ENCODE measurements around the gene DMD. TPM values are rescaled to one million over a fixed set of nuclear protein-coding genes. Genes with fewer than 3 reads are reported as not detected.

DMD gene
- polyA plus RNA-seq, 2 of the 4 experiments (the other 2 are of a cell fraction), result 0.03 TPM; not detected in 1

GRCh38 chrX:31114858-31115257, 2096.5 kb downstream of the DMD start:
- DNase-seq (ENCODE audit: low read depth in 1 of 2, low spot score in 1 of 2), result no peak
- FAIRE-seq, result no peak
- no peaks in the 10 kb centered on the region for H3K9me3 ChIP-seq
- H3K4me2 ChIP-seq, result no peak overlapping the region
- no peak for ATAC-seq
- WGBS (ENCODE audit: missing lambda C conversion rate), result 0% methylated on average over 2 of the region's 2 CpGs
- no peak overlapping the region for H3K27ac ChIP-seq
- no peak for TF ChIP-seq EP300 (IDR thresholded peaks at IDR 0.05)
- TF ChIP-seq HMGXB4 (CRISPR knock-in tag; IDR thresholded peaks at IDR 0.05; ENCODE audit: borderline replicate concordance), result no peak
- no peak for TF ChIP-seq MAZ (IDR thresholded peaks at IDR 0.05; ENCODE audit: borderline replicate concordance, low read depth, low read length)
- no peak for TF ChIP-seq BHLHE40 (IDR thresholded peaks at IDR 0.05; ENCODE audit: low read depth, low read length)
- TF ChIP-seq MYC (IDR thresholded peaks at IDR 0.05; ENCODE audit: borderline replicate concordance, low read length), result no peak
- no peak for TF ChIP-seq ESRRA (IDR thresholded peaks at IDR 0.05; ENCODE audit: borderline replicate concordance, low read length)
- no peak for TF ChIP-seq RAD21 (conservative IDR thresholded peaks at IDR 0.05 in 1 of 2, IDR thresholded peaks at IDR 0.05 in 1 of 2)
- no peak for TF ChIP-seq FOSB (CRISPR knock-in tag; IDR thresholded peaks at IDR 0.05)
- TF ChIP-seq MAX (IDR thresholded peaks at IDR 0.05), result no peak
- TF ChIP-seq CBX2 (IDR thresholded peaks at IDR 0.05; ENCODE audit: borderline replicate concordance, low read depth), result no peak
- no peak for TF ChIP-seq FOXS1 (CRISPR knock-in tag; IDR thresholded peaks at IDR 0.05)
- TF ChIP-seq RNF2 (IDR thresholded peaks at IDR 0.05; ENCODE audit: borderline replicate concordance, low read depth), result no peak
- TF ChIP-seq JUN (IDR thresholded peaks at IDR 0.05), result no peak
- TF ChIP-seq FOSL2 (IDR thresholded peaks at IDR 0.05), result no peak
- TF ChIP-seq FOSL2 (CRISPR knock-in tag; IDR thresholded peaks at IDR 0.05), result no peak
- TF ChIP-seq HES2 (IDR thresholded peaks at IDR 0.05), result no peak
- no peak overlapping the region for H3K4me3 ChIP-seq
- CTCF ChIA-PET, result no interaction called here
- POLR2A ChIA-PET, result no interaction called here
- H3K4me1 ChIP-seq, result no peaks in the 10 kb centered on the region

- DNase-seq (ENCODE audit: low read depth in 1 of 2, low spot score in 1 of 2) (no peak), ATAC-seq (no peak), FAIRE-seq (no peak)
- Histone ChIP-seq H3K4me2 (no peak overlapping the region), H3K9me3 (no peaks in the 10 kb centered on the region), H3K4me1 (no peaks in the 10 kb centered on the region), H3K27ac (no peak overlapping the region), H3K4me3 (no peak overlapping the region)
- CTCF ChIA-PET, result no interaction called here
- WGBS (ENCODE audit: missing lambda C conversion rate), result 0% methylated on average over 5 of the region's 5 CpGs
- POLR2A ChIA-PET, result no interaction called here
- TF ChIP-seq ATOH8 (CRISPR knock-in tag; IDR thresholded peaks at IDR 0.05; ENCODE audit: low read depth) (no peak), HOXA7 (CRISPR knock-in tag; IDR thresholded peaks at IDR 0.05) (no peak), SMC3 (IDR thresholded peaks at IDR 0.05) (no peak), MAX (IDR thresholded peaks at IDR 0.05) (no peak), BHLHE40 (IDR thresholded peaks at IDR 0.05; ENCODE audit: low read depth, low read length) (no peak)
Observed at GRCh38 chrX:31112226-31112999, 2098.9 kb downstream of the DMD start.

GRCh38 chrX:31110657-31111056, 2100.7 kb downstream of the DMD start:
- no peaks in the 10 kb centered on the region for H3K9me3 ChIP-seq

More at GRCh38 chrX:31110657-31111056, 2100.7 kb downstream of the DMD start:
- FAIRE-seq, result no peak
- TF ChIP-seq CBX8 (IDR thresholded peaks at IDR 0.05), result no peak
- TF ChIP-seq PHF8 (IDR thresholded peaks at IDR 0.05; ENCODE audit: borderline replicate concordance, low read depth), result no peak
- TF ChIP-seq MYC (IDR thresholded peaks at IDR 0.05; ENCODE audit: borderline replicate concordance, low read length), result no peak
- no peak for TF ChIP-seq TP53 (CRISPR knock-in tag; IDR thresholded peaks at IDR 0.05)
- TF ChIP-seq BHLHE40 (IDR thresholded peaks at IDR 0.05; ENCODE audit: low read depth, low read length), result no peak
- Histone ChIP-seq H3K4me3 (no peak overlapping the region), H3K4me2 (no peak overlapping the region), H3K4me1 (no peaks in the 10 kb centered on the region), H3K27ac (no peak overlapping the region)
- POLR2A ChIA-PET, result no interaction called here
- no peak for DNase-seq (ENCODE audit: low read depth in 1 of 2, low spot score in 1 of 2)
- CTCF ChIA-PET, result no interaction called here
- ATAC-seq, result no peak
- WGBS (ENCODE audit: missing lambda C conversion rate), result 55% methylated on average over 6 of the region's 6 CpGs

Measured in A549 (cell line).